PC-3 (cell line): Measurements from ENCODE around the gene LRBA. TPM values are rescaled to one million over a fixed set of nuclear protein-coding genes. Genes with fewer than 3 reads are reported as not detected.

Source experiments
- ATAC-seq: fragments of 200-7000 bp; cut with Tn5 transposase; 2 replicates; pipeline ENCODE4 v1.9.1; 2020; ENCODE audit warnings: mild to moderate bottlenecking, moderate library complexity
- BruUV-seq: library from RNA; stranded (reverse); fragments of 400-500 nt; replicated peaks from 2 replicates; lab custom pipeline; 2021; lab: Mats Ljungman, UMichigan
- CTCF ChIA-PET: fragments of 300-600 bp; sonication (Branson Sonifier 250); formaldehyde crosslinking; loops from one replicate; lab custom pipeline; 2022; ENCODE audit warnings: antibody characterized with exemption; lab: Charles Lee
- POLR2A ChIA-PET: fragments of 300-600 bp; sonication (Branson Sonifier 250); formaldehyde crosslinking; loops from one replicate; lab custom pipeline; 2022; ENCODE audit warnings: antibody characterized with exemption; ENCODE audit not compliant: unreplicated experiment; lab: Charles Lee
- DNase-seq: peaks from one replicate; pipeline ENCODE4 v3.0.0-alpha.2; 2015
- H2AFZ ChIP-seq: fragments of 300-600 bp; sonication (generic); 2 replicates; pipeline ENCODE4 v1.6.0; 2016; ENCODE audit warnings: antibody characterized with exemption, low read length
- H3F3A ChIP-seq: fragments of 300-600 bp; sonication (generic); one replicate; pipeline ENCODE4 v1.6.0; 2017; ENCODE audit warnings: antibody characterized with exemption, low read length, control low read depth, mild to moderate bottlenecking; ENCODE audit not compliant: unreplicated experiment
- H3K27ac ChIP-seq: fragments of 300-600 bp; sonication (generic); 2 replicates; pipeline ENCODE4 v1.5.1; 2016; ENCODE audit warnings: mild to moderate bottlenecking, low read length
- H3K27me3 ChIP-seq: fragments of 300-600 bp; sonication (generic); 2 replicates; pipeline ENCODE4 v1.6.1; 2016; ENCODE audit warnings: low read length, mixed read lengths
- H3K36me3 ChIP-seq: fragments of 300-600 bp; sonication (generic); 2 replicates; pipeline ENCODE4 v1.6.1; 2016; ENCODE audit warnings: low read depth, mixed run types, low read length, mixed read lengths
- H3K4me1 ChIP-seq: fragments of 300-600 bp; sonication (generic); 2 replicates; pipeline ENCODE4 v1.5.1; 2016; ENCODE audit warnings: low read length; ENCODE audit not compliant: insufficient read depth
- H3K4me2 ChIP-seq: fragments of 300-600 bp; sonication (generic); 2 replicates; pipeline ENCODE4 v1.6.0; 2016; ENCODE audit warnings: low read length
- H3K4me3 ChIP-seq: fragments of 300-600 bp; sonication (generic); 2 replicates; pipeline ENCODE4 v1.5.1; 2016; ENCODE audit warnings: mild to moderate bottlenecking, low read length, mixed read lengths
- H3K79me2 ChIP-seq: fragments of 300-600 bp; sonication (generic); 2 replicates; pipeline ENCODE4 v1.6.1; 2017; ENCODE audit warnings: low read length, mixed read lengths
- H3K9ac ChIP-seq: fragments of 300-600 bp; sonication (generic); 2 replicates; pipeline ENCODE4 v1.6.0; 2016; ENCODE audit warnings: mild to moderate bottlenecking, low read length
- H3K9me2 ChIP-seq: fragments of 300-600 bp; sonication (generic); replicated peaks from 2 replicates; pipeline ENCODE4 v1.6.1; 2016; ENCODE audit warnings: mixed run types, low read length, mixed read lengths
- H3K9me3 ChIP-seq: fragments of 300-600 bp; sonication (generic); 2 replicates; pipeline ENCODE4 v1.6.1; 2016; ENCODE audit warnings: low read length, mixed read lengths
- H4K20me1 ChIP-seq: fragments of 300-600 bp; sonication (generic); 2 replicates; pipeline ENCODE4 v1.6.1; 2016; ENCODE audit warnings: low read length, mixed read lengths
- EZH2 ChIP-seq: fragments of 300-600 bp; sonication (generic); IDR thresholded peaks from one replicate; pipeline ENCODE4 v1.6.1; 2017; ENCODE audit warnings: antibody characterized with exemption, mild to moderate bottlenecking, low read length; ENCODE audit not compliant: unreplicated experiment
- EZH2phosphoT487 ChIP-seq: fragments of 300-600 bp; sonication (generic); IDR thresholded peaks from 2 replicates; pipeline ENCODE4 v1.6.1; 2018; ENCODE audit warnings: mild to moderate bottlenecking, antibody characterized with exemption, low read length, borderline replicate concordance
- intact Hi-C: fragments of 100-400 bp; cut with micrococcal nuclease; formaldehyde crosslinking; loops from 2 replicates; pipeline ENCODE4 v1.9.0; 2023
- total RNA-seq: library from RNA; depleted of rRNA; stranded (reverse); fragments of >200 nt; gene quantifications from 2 replicates; pipeline ENCODE4 v1.2.3, GENCODE V29; 2014
- TF ChIP-seq, protein P1 (sequence below): fragments of 300-600 bp; sonication (generic); conservative IDR thresholded peaks from 2 replicates; pipeline ENCODE4 v1.5.1; 2017; ENCODE audit warnings: antibody characterized with exemption, low read depth, mild to moderate bottlenecking, low read length

LRBA gene
- total RNA-seq, 1 experiment from 2014 or later: 40.8 TPM

- no peak overlapping the region for H3K4me3 ChIP-seq
- H3K9me2 ChIP-seq: no peaks in the 10 kb centered on the region
- POLR2A ChIA-PET: no interaction called here
- no peaks in the 10 kb centered on the region for H3K79me2 ChIP-seq
- peaks cover 8% of the 10 kb centered on the region for H3K4me1 ChIP-seq
- H3K27me3 ChIP-seq: no peaks in the 10 kb centered on the region
- H3K36me3 ChIP-seq: no peaks in the 10 kb centered on the region
- H3K4me2 ChIP-seq: no peak overlapping the region
- no peaks in the 10 kb centered on the region for H3K9me3 ChIP-seq
- no peak overlapping the region for H2AFZ ChIP-seq
- BruUV-seq: no TSS peak
- H3F3A ChIP-seq: no peaks in the 10 kb centered on the region
- intact Hi-C loops: no loop called here
- H4K20me1 ChIP-seq: no peaks in the 10 kb centered on the region
- TF ChIP-seq EZH2 (no peak), EZH2phosphoT487 (no peak)
- TF ChIP-seq, protein P1, sequence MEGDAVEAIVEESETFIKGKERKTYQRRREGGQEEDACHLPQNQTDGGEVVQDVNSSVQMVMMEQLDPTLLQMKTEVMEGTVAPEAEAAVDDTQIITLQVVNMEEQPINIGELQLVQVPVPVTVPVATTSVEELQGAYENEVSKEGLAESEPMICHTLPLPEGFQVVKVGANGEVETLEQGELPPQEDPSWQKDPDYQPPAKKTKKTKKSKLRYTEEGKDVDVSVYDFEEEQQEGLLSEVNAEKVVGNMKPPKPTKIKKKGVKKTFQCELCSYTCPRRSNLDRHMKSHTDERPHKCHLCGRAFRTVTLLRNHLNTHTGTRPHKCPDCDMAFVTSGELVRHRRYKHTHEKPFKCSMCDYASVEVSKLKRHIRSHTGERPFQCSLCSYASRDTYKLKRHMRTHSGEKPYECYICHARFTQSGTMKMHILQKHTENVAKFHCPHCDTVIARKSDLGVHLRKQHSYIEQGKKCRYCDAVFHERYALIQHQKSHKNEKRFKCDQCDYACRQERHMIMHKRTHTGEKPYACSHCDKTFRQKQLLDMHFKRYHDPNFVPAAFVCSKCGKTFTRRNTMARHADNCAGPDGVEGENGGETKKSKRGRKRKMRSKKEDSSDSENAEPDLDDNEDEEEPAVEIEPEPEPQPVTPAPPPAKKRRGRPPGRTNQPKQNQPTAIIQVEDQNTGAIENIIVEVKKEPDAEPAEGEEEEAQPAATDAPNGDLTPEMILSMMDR: no peak
- no peak for DNase-seq
- no peak overlapping the region for H3K27ac ChIP-seq
- ATAC-seq: no peak
- no peak overlapping the region for H3K9ac ChIP-seq
- CTCF ChIA-PET: no interaction called here
These were observed 736.9 kb downstream of the LRBA start for GRCh38 chr4:150278206-150278605.

DNA sequence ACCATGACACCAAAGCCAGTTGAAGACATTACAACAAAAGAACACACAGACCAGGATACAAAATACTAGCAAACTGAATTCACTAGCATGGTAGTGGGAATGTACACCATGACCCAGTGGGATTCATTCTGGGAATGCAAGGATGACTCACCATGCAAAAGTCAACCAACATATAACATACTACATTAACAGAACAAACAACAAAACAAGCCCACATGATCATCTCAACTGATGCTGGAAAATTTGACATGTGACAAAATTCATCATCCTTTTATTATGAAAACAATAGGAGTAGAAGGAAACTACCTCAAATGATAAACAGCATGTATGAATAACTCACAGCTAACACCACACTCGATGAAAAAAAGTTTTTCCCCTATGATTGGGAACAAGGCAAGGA is 746.6 kb downstream of the LRBA start:
- no peaks in the 10 kb centered on the region for H4K20me1 ChIP-seq
- TF ChIP-seq EZH2 (no peak), EZH2phosphoT487 (no peak)
- TF ChIP-seq, protein P1: no peak
- ATAC-seq (no peak), DNase-seq (peak; percentile 35)
- H3K36me3 ChIP-seq: no peaks in the 10 kb centered on the region
- no peak overlapping the region for H3K9ac ChIP-seq
- no peaks in the 10 kb centered on the region for H3K79me2 ChIP-seq
- BruUV-seq: no TSS peak
- no peak overlapping the region for H2AFZ ChIP-seq
- no peaks in the 10 kb centered on the region for H3K9me3 ChIP-seq
- POLR2A ChIA-PET: no interaction called here
- no peaks in the 10 kb centered on the region for H3F3A ChIP-seq
- intact Hi-C loops: no loop called here
- CTCF ChIA-PET: no interaction called here
- H3K4me1 ChIP-seq: peaks cover 7% of the 10 kb centered on the region
- H3K9me2 ChIP-seq: no peaks in the 10 kb centered on the region
- no peak overlapping the region for H3K4me2 ChIP-seq
- H3K4me3 ChIP-seq: no peak overlapping the region
- H3K27ac ChIP-seq: no peak overlapping the region
- no peaks in the 10 kb centered on the region for H3K27me3 ChIP-seq

- H3K9me3 ChIP-seq: no peaks in the 10 kb centered on the region
- no TSS peak for BruUV-seq
- POLR2A ChIA-PET: no interaction called here
- ATAC-seq (no peak), DNase-seq (no peak)
- H3K9me2 ChIP-seq: no peaks in the 10 kb centered on the region
- CTCF ChIA-PET: no interaction called here
- H3K27ac ChIP-seq: no peak overlapping the region
- H3K27me3 ChIP-seq: no peaks in the 10 kb centered on the region
- no peak overlapping the region for H3K4me2 ChIP-seq
- peaks cover 7% of the 10 kb centered on the region for H3K4me1 ChIP-seq
- intact Hi-C loops: no loop called here
- H4K20me1 ChIP-seq: no peaks in the 10 kb centered on the region
- H3K79me2 ChIP-seq: no peaks in the 10 kb centered on the region
- no peak overlapping the region for H2AFZ ChIP-seq
- TF ChIP-seq, protein P1: no peak
- TF ChIP-seq EZH2: no peak
- TF ChIP-seq EZH2phosphoT487: no peak
- no peak overlapping the region for H3K9ac ChIP-seq
- no peak overlapping the region for H3K4me3 ChIP-seq
- H3F3A ChIP-seq: no peaks in the 10 kb centered on the region
- H3K36me3 ChIP-seq: no peaks in the 10 kb centered on the region
These were observed 749.3 kb downstream of the LRBA start for GRCh38 chr4:150265806-150266205.
